Caco-2 (cell line): ENCODE results near the gene CCDC3. TPM values are rescaled to one million over a fixed set of nuclear protein-coding genes. Genes with fewer than 3 reads are reported as not detected.

ENCODE experiments used
- BruUV-seq: library from RNA; stranded (reverse); fragments of 400-500 nt; replicated peaks from 2 replicates; lab custom pipeline; 2021; lab: Mats Ljungman, UMichigan
- CTCF ChIA-PET: fragments of 300-600 bp; sonication (Branson Sonifier 250); formaldehyde crosslinking; loops from one replicate; lab custom pipeline; 2022; ENCODE audit warnings: antibody characterized with exemption; lab: Charles Lee
- POLR2A ChIA-PET: fragments of 300-600 bp; sonication (Branson Sonifier 250); formaldehyde crosslinking; loops from one replicate; lab custom pipeline; 2022; ENCODE audit warnings: antibody characterized with exemption; lab: Charles Lee
- DNase-seq, 2 experiments: peaks; one replicate each; pipeline versions ENCODE4 v3.0.0 to v3.0.0-alpha.2; 2020 to 2022
- H3K27me3 ChIP-seq: replicated peaks from 2 replicates; pipeline ENCODE4 v1.6.0; 2011; ENCODE audit warnings: low read length; ENCODE audit not compliant: control insufficient read depth, insufficient read depth
- H3K36me3 ChIP-seq: 2 replicates; pipeline ENCODE4 v1.5.1; 2011; ENCODE audit warnings: low read length; ENCODE audit not compliant: control insufficient read depth, insufficient read depth
- H3K4me1 ChIP-seq: fragments of 250-450 bp; sonication (Bioruptor Pico); 2 replicates; pipeline ENCODE4 v1.5.1; 2020; ENCODE audit warnings: mild to moderate bottlenecking
- H3K4me3 ChIP-seq: 2 replicates; pipeline ENCODE4 v1.5.1; 2011; ENCODE audit warnings: low read depth, mild to moderate bottlenecking, control low read depth, low read length
- H3K9me3 ChIP-seq: fragments of 250-450 bp; sonication (Bioruptor Pico); 2 replicates; pipeline ENCODE4 v1.5.1; 2020; ENCODE audit warnings: mild to moderate bottlenecking, moderate library complexity
- H3K27ac Mint-ChIP-seq: one replicate; pipeline ENCODE4 v1.8.0; 2022; ENCODE audit warnings: mixed read lengths; ENCODE audit not compliant: unreplicated experiment
- H3K27me3 Mint-ChIP-seq: one replicate; pipeline ENCODE4 v1.8.0; 2022; ENCODE audit warnings: mixed read lengths; ENCODE audit not compliant: insufficient read depth, unreplicated experiment
- H3K36me3 Mint-ChIP-seq: one replicate; pipeline ENCODE4 v1.8.0; 2022; ENCODE audit warnings: mild to moderate bottlenecking, mixed read lengths; ENCODE audit not compliant: insufficient read depth, unreplicated experiment
- H3K4me1 Mint-ChIP-seq: one replicate; pipeline ENCODE4 v1.8.0; 2022; ENCODE audit warnings: low read depth, mixed read lengths; ENCODE audit not compliant: unreplicated experiment
- H3K4me3 Mint-ChIP-seq: one replicate; pipeline ENCODE4 v1.8.0; 2022; ENCODE audit warnings: mild to moderate bottlenecking, moderate library complexity, mixed read lengths; ENCODE audit not compliant: unreplicated experiment
- H3K9me3 Mint-ChIP-seq: one replicate; pipeline ENCODE4 v1.8.0; 2022; ENCODE audit warnings: mixed read lengths; ENCODE audit not compliant: unreplicated experiment
- CTCF ChIP-seq, 2 experiments: fragments of 200-600 bp in 1 of 2; IDR thresholded peaks; 1 replicate in 1 of 2; 2 replicates in 1 of 2; pipeline versions ENCODE4 v1.5.1 to v1.8.0; 2011 to 2022; ENCODE audit warnings: antibody characterized with exemption in 1 of 2, control low read depth in 1 of 2, inconsistent platforms in 1 of 2, low read depth in 1 of 2, low read length in 1 of 2, mild to moderate bottlenecking in 1 of 2, moderate library complexity in 1 of 2; ENCODE audit not compliant: insufficient read depth in 1 of 2, severe bottlenecking in 1 of 2, unreplicated experiment in 1 of 2
- intact Hi-C: fragments of 100-400 bp; cut with micrococcal nuclease; formaldehyde crosslinking; loops from one replicate; pipeline ENCODE4 v1.10.0; 2022; ENCODE audit not compliant: unreplicated experiment
- total RNA-seq: library from RNA; stranded (reverse); gene quantifications from 2 replicates; pipeline ENCODE4 v1.2.3, GENCODE V29; 2022

The CCDC3 gene
- total RNA-seq, 1 experiment from 2014 or later: 3.2 TPM

- no peaks in the 10 kb centered on the region for H3K27me3 ChIP-seq
- Mint-ChIP-seq H3K4me1 (no peaks in the 10 kb centered on the region), H3K36me3 (no peaks in the 10 kb centered on the region), H3K9me3 (peaks cover 16% of the 10 kb centered on the region), H3K27ac (no peak overlapping the region), H3K27me3 (peaks cover 3% of the 10 kb centered on the region), H3K4me3 (no peak overlapping the region)
- no peaks in the 10 kb centered on the region for H3K36me3 ChIP-seq
- no peak for DNase-seq
- peaks cover 3% of the 10 kb centered on the region; the same call in 1 of the 2 replicates for H3K9me3 ChIP-seq
- no peaks in the 10 kb centered on the region for H3K4me1 ChIP-seq
- BruUV-seq: no TSS peak
- ChIA-PET POLR2A (no interaction called here), CTCF (no interaction called here)
- TF ChIP-seq CTCF (IDR thresholded peaks at IDR 0.05; ENCODE audit: insufficient read depth in 1 of 2, low read depth in 1 of 2, low read length in 1 of 2, severe bottlenecking in 1 of 2, unreplicated experiment in 1 of 2): no peak
- intact Hi-C loops: no loop called here
- H3K4me3 ChIP-seq: no peak overlapping the region
Measured at GRCh38 chr10:12880423-12880822, 121.1 kb downstream of the CCDC3 start.

DNA sequence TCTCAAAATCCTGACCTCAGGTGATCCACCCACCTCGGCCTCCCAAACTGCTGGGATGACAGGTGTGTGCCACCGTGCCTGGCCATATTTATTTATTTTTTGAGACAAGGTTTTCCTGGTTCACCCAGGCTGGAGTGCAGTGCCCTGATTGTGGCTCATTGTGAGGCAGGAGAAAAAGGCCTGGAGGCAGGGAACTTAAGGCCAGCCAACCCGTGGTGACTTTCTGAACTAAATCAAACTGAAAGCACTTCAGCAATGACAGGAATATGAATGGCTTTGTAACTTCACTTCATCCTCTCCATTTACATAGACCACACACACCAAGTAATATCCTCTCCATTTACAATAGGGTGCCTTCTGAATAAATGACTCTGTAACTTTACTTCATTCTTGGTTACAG is 124.4 kb downstream of the CCDC3 start:
- POLR2A ChIA-PET: no interaction called here
- H3K27me3 Mint-ChIP-seq: no peaks in the 10 kb centered on the region
- H3K27ac Mint-ChIP-seq: no peak overlapping the region
- H3K36me3 ChIP-seq: no peaks in the 10 kb centered on the region
- no TSS peak for BruUV-seq
- H3K27me3 ChIP-seq: no peaks in the 10 kb centered on the region
- intact Hi-C loops: no loop called here
- no peaks in the 10 kb centered on the region for H3K4me1 Mint-ChIP-seq
- CTCF ChIA-PET: no interaction called here
- no peaks in the 10 kb centered on the region for H3K9me3 Mint-ChIP-seq
- H3K4me1 ChIP-seq: no peaks in the 10 kb centered on the region
- no peaks in the 10 kb centered on the region for H3K36me3 Mint-ChIP-seq
- no peak for TF ChIP-seq CTCF (IDR thresholded peaks at IDR 0.05; ENCODE audit: insufficient read depth in 1 of 2, low read depth in 1 of 2, low read length in 1 of 2, severe bottlenecking in 1 of 2, unreplicated experiment in 1 of 2)
- no peak for DNase-seq
- H3K4me3 Mint-ChIP-seq: no peak overlapping the region
- no peak overlapping the region for H3K4me3 ChIP-seq
- H3K9me3 ChIP-seq: peaks cover 3% of the 10 kb centered on the region; the same call in 1 of the 2 replicates

DNA sequence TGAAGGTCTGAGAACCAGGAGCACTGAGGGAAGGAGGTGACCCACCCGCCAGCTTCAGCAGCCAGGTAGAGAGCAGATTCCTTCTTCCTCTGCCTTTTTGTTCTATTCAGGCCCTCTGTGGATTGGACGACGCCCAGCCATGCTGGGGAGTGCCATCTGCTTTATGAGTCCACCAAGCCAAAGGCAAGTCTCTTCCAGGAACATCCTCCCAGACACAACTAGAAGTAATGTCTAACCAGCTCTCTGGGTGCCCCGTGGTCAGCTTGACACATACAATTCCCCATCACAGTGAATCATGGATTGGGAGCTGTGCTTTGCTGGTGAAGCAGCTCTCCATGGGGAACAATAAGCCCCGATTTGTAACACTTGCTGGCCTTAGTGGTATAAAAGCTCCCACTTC is 125.2 kb downstream of the CCDC3 start:
- ChIA-PET POLR2A (no interaction called here), CTCF (interaction anchor here (0.6 to 1.0 kb wide), 2 partner anchors 25 to 32 kb away, joined by 3 to 4 read pairs; no protein-coding TSS in a partner anchor)
- no TSS peak for BruUV-seq
- Histone ChIP-seq H3K4me3 (no peak overlapping the region), H3K9me3 (peaks cover 3% of the 10 kb centered on the region; the same call in 1 of the 2 replicates), H3K27me3 (no peaks in the 10 kb centered on the region), H3K4me1 (no peaks in the 10 kb centered on the region), H3K36me3 (no peaks in the 10 kb centered on the region)
- Mint-ChIP-seq H3K27ac (no peak overlapping the region), H3K9me3 (no peaks in the 10 kb centered on the region), H3K27me3 (no peaks in the 10 kb centered on the region), H3K36me3 (no peaks in the 10 kb centered on the region), H3K4me1 (no peaks in the 10 kb centered on the region), H3K4me3 (no peak overlapping the region)
- TF ChIP-seq CTCF (IDR thresholded peaks at IDR 0.05; ENCODE audit: insufficient read depth in 1 of 2, low read depth in 1 of 2, low read length in 1 of 2, severe bottlenecking in 1 of 2, unreplicated experiment in 1 of 2): no peak
- DNase-seq: no peak
- intact Hi-C loops: no loop called here
